Stimulated activated CD8-positive, alpha-beta memory T cell treated with anti-CD3 and anti-CD28 coated beads, Interleukin-4, amount 100 ng/mL, for 1 hour (primary cell): Measurements from ENCODE around the gene PDZD7.

Source experiments
- DNase-seq, 2 donors: peaks; one replicate each; pipeline ENCODE4 v3.0.0-alpha.2; 2020; ENCODE audit warnings: low read depth in 2 of 2, low spot score in 1 of 2

The PDZD7 gene

DNA sequence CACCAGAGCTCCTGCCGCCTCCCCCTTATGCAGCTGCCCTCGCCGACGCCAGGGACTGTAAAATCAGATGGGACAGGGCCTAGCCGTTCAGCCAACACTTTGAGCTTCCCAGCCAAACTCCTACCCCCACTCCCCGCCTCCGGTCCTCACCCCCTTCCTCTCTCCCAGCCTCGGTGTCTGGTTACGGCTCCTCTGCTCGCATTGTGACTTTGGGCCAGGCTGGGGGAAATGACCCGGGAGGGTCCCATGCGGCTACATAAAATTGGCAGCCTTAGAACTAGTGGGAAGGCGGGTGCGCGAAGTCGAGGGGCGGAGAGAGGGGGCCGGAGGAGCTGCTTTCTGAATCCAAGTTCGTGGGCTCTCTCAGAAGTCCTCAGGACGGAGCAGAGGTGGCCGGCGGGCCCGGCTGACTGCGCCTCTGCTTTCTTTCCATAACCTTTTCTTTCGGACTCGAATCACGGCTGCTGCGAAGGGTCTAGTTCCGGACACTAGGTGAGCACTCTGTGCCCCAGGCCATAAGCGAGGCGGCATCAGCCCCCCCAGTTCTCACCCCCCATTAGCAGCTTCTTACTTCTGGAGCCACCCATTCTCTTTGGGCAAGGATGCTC, 30.8 kb upstream of the PDZD7 start, which contains the start of gene KAZALD1:
TSS of gene KAZALD1 (plus strand) at position 366 of the 608 bp plus-strand sequence. CDS start 604 bp downstream, outside the sequence.
- no peak for DNase-seq

GRCh38 chr10:101060951-101061623, 30.2 kb upstream of the PDZD7 start:
- peak in 1 of 2 donors; percentile 80 for DNase-seq

GRCh38 chr10:101060036-101060950, 29.4 kb upstream of the PDZD7 start:
- DNase-seq: peak; percentile 78 to 89

GRCh38 chr10:101056365-101057151, 25.6 kb upstream of the PDZD7 start:
- DNase-seq: no peak

- no peak for DNase-seq
These were observed 24.5 kb upstream of the PDZD7 start for GRCh38 chr10:101055411-101055810.

DNA sequence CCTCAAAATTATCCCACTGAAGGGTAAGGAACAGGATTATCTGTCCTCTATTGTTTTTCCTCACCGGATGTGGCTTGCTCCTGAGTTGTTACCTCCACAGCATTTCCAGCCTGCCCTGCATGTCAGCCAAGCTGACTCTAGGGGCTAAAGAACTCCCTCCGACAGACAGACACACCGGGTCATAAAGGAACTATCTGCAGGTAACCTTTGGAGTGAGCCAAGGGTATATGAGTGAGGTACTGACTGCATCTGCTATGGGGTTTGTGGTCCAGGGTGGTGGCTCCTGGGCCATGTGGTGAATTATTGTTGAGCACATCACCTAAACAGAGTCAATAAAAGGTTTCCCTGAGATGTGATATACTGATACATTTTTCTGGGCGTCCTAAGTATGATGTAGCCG, 23.9 kb upstream of the PDZD7 start:
- no peak for DNase-seq

DNA sequence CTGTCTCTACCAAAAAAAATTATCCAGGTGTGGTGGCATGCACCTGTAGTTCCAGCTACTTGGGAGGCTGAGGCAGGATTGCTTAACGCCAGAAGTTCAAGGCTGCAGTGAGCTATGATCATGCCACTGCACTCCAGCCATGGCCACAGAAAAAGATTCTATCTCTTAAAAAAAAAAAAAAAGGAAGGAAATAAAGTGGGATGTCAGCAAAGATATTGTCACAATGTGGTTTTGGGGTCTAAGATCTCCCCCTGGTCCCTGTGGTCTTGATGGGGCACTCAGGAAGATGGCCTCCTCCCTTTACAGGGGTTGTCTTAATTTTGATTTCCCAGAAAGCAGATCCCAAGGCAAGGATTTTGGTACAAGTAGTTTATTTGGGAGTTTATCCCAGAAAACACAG, 23.4 kb upstream of the PDZD7 start:
- no peak for DNase-seq

DNA sequence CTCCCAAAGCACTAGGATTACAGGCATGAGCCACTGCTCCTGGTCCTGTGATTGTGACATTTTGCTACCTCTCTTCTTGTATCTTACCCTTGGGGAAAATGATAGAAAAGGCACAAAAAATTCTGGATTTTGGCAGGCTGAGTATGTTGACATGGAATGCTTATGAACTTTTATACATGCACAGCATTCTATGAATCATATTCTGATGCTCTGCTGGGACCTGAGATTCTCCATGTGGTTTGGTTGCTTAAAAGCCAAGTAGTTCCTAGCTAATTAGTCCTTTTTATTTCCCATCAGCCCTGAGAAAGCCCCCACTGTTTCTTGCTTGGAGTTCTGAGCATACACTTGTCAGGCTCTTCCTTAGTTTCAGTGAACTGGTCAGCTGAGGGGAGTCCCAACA, 22.6 kb upstream of the PDZD7 start:
- no peak for DNase-seq

DNA sequence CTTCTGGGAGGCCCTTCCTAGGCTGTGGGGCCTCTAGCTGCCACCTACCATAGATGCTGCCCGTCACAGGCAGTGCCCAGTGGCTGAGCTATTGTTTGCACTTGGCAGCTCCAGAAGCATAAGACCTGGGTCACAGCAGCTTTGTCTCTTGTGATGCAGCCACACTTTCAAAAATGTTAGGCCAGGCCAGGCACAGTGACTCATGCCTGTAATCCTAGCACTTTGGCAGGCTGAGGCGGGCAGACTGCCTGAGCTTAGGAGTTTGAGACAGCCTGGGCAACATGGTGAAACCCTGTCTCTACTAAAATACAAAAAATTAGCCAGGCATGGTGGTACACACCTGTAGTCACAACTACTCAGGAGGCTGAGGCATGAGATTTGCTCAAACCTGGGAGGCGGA, 21.4 kb upstream of the PDZD7 start:
- DNase-seq: no peak

DNA sequence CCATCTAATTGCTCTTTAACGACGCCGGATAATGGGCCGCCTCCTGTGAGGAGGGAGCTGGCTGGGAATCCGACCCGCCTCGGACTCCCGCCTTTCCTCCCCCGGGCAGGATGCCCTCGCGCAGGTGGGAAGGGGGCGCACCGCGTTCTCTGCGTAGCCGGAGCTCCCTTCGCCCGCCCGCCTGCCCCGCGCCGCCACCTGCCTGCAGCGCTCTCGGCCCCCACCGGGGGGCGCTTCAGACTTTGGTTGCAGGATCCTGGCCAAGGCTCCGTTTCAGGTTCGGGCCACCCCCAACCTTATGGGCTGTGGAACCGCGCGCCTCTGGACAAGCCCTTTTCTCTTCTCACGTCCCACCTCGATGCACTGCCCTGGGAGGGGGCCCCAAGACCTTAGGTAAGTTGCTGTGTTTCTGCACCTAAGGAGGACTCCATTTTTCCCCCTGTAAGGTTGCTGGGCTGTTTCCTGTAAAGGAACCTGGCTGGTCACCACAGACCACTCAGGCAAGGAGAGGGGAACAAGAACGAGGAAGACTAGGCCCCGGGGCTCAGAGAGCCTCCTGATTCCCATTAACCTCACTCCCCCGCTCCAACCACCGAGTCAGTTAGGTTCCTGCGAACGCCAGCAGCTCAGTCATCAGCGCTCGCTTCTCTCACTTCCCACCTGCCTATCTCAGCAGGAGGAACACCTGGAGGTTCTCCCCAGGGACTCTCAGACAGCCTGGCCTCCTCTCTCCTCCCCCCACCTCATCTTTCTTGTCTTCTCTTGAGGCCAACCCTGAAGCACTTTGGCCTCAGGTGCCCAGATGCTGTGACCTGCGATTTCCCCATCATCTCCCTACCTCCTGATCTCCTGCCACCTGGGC, 19.5 kb upstream of the PDZD7 start:
- DNase-seq: peak in 1 of 2 donors; percentile 51

DNA sequence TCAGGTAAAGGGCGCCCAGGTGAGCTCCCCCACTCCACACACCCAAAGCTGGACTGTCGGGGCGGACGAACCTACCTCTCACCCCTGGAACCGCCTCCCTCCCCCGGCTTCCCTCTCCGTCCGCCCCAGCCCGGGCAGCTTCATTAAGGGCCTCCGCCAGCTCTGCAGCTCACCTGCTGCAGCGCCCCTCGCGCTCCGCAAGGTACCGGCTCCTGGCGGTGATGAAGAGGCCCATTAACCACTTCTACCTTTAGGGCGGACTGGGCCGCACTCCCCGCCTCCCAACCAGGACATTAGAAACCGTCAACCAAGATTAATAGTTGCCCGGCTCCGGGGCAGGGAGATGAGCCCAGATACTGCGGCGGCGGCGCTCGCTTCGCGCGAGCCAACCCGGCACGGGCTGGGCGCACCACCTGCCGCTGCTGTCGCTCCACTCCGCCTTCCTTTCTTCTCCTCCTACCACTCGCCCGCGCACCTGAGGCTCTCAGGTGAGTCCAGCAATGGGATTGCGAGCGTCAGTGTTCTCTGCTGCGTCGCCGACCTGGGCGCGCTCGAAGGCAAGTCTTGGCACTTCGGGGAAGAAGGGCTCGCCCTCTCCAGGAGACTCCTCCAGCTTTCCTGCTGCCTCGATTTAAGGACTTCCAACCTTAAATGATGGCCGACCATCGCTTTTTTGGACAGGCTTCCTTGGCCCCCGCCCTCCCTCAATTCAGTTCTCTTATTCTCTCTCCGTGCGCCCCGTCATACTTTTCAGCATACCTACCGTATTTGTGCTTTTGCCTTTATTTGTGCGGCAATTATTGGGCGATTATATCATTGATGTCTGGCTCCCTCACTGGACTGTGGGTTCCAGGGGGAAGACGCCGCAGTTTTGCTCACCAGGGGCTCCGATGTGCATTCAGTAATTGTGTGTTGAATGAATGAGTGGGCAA, 17.3 kb upstream of the PDZD7 start:
- no peak for DNase-seq

DNA sequence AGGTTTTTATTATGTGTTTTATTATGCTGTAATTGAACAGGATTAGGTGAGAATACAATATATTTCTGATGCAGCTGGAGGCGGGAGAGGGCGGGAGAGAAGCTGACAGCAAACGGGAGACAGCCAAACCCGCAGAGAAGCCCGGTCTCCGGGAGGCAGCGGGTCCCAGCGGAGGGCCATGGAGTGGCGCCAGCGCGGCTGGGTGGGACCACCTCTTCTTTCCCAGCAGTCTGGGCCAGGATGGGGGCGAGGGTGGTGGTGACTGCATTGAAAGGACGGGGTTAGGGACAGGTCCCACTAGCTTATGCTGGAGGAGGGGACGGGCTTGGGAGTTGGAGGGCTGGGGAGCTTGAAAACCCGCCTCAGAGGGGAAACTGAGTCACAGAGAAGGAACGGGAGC, 16.3 kb upstream of the PDZD7 start:
- DNase-seq: no peak

DNA sequence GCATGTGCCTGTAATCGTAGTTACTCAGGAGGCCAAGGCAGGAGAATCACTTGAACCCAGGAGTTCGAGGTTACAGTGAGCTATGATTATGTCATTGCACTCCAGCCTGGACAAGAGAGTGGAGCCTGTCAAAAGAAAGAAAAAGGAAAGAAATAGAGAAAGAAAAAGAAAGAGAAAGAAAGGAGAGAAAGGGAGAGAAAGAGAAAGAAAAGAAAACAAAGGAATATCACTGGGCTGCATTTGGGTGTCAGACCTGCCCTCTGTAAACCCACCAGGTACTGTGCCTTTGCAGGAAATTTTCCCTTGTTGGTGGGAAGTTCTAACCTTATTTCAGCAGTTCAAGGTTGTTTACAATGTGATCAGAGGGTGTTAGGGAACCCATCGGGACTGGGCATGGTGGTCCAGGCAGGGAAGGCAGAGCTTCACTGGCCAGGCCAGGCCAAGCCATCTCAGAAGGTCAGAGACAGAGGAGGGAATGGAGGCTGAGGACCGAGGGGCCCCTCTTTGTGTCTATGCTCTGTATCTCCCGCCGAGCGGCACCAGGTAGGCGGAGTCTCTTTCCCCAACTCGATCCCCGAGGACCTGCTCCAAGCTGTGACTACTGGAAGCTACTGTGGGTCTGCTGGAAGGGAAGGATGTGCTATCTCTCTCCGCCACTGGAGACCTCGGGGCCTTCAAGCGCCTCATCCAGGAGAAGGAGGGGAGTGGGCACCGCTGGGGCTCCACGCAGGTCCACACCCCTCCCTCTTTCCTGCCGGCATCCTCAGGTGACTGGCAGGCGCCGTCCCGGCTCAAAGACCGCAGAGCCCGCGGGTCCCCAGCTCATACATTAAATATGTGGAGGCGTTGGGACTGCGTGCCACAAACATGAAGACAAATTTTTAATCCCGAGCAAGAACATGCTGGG, 15.7 kb upstream of the PDZD7 start:
- no peak for DNase-seq

DNA sequence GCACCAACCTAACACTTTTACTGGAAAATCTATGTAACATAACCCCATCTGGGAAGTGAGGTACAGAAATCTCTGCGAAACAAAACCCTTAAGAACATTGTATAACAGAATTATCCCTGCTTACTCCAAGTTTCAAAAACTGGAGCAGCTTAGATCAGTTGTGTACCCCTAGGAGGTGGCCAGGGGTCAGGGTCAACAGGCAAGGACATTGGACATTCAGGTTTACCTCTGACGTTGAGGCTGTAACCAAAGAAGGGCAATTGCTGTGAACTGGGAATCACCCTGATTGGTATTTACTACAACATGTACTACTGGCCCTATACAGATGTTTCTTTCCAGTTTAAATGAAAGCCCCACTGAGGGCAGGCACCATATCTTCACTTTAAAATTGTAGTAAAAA, 13.2 kb upstream of the PDZD7 start:
- DNase-seq: no peak

DNA sequence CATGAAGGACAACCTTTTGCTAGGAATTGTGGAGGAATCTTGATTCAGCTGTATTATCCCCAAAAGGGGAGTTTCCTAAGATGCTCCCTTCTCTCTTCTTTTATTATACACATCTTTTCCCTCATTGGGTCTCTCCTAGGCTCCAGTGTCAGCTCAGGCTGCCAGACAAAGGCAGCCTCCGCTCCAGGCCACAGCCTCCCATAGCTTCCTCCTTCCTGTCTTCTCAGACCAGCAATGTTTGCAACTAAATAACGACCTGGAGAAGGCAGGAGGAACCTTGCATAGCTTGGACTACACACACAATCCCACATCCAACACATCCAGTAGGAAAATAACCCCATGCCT, 12.4 kb upstream of the PDZD7 start:
- no peak for DNase-seq

DNA sequence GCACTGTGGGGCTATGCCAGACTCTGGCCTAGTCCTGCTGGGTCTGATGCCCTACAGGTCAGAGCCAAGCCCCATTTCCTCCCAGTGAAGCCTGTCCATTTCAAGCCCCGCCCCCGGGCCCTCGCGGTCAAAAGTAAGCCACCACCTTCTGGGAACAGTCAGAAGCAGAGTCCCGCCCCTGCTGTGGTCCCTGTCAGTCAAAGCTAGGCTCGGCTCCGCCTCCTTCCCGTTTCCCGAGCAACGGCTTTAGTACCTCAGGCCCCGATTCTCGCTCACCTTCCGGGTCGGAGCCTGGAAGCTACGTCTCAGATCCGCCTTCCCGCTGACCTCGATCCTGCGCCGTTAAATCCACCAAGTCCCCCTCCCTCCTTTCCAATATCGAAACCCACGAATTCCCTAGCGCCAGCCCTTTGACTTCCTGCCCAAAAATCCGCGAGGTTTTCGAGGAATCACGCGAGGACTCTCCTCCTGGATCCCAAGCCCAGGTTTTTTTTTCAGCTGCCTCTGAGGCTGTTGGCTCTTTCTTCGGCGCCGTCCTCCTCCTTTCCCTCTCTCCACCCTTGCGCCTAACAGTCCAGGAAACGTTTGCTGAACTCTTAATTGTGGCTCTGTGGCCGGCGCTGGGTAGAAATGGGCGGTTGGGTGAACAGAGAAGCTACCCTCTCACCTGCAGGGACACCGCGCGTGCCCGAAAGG, 11.9 kb upstream of the PDZD7 start:
- peak; percentile 64 to 69 for DNase-seq

DNA sequence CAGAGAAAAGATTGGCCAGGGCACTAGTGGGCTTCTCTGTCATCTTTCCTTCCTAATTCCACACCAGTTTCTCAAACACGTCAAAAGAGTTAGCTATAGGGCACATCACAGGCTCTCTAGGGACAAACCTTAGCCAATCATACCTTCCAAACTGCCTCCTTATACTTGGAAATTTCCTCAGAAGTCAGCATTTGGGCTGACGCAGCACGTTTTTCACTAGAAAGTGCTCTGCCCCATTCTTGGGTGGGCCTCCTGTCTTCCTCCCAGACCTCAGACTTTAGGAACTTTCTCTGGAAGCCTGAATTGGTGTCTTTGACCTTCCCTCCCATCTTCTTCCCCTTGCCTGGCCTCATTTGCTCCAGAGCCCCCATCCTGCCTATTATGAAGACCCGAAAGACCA, 11.2 kb upstream of the PDZD7 start:
- no peak for DNase-seq
